Activated CD8-positive, alpha-beta memory T cell treated with anti-CD3 and anti-CD28 coated beads for 4 hours (primary cell): ENCODE results near the gene EPHB1.

Experiments
- DNase-seq, 2 donors: peaks; one replicate each; pipeline ENCODE4 v3.0.0-alpha.2; 2020; ENCODE audit warnings: low read depth in 2 of 2

EPHB1 gene

DNA sequence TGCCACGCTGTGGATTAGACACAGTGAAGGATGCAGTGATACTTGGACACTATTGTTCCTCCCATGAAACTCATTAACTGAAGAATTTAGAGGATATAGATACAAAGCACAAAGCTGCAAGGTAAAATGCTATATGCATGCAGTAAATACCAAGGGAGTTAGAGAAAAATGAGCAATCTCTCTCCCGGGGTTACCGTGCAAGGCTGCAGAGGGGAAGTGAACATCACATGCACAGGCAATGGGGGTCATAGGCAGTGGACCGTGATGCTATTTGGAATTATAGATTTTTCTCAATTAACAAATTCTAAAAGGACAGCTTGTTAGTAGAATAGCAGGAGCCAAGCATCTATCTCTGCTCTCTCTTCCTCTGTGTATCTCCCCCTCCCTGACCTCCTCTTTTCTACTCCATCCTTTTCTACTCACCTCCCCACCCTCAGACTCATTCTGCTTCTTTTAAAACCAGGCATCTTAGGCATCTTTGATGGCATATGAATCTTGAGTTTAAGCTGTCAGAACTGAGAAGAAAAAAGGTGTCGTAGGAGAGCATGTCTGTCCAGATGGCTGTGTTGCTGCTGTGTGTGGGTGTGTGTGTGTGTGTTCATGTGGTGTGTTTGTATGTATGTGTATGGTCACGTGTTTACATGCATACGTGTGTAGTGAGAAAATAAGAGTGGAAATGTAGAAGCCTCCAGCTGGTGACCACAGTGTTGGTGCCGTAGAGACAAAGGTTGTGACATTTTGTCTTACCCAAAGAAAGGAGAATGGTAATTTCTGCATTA is 339.0 kb downstream of the EPHB1 start:
- no peak for DNase-seq

GRCh38 chr3:135134684-135135075 is 339.6 kb downstream of the EPHB1 start:
- DNase-seq: no peak

- DNase-seq: no peak
These were observed 340.4 kb downstream of the EPHB1 start for GRCh38 chr3:135135445-135135844.

DNA sequence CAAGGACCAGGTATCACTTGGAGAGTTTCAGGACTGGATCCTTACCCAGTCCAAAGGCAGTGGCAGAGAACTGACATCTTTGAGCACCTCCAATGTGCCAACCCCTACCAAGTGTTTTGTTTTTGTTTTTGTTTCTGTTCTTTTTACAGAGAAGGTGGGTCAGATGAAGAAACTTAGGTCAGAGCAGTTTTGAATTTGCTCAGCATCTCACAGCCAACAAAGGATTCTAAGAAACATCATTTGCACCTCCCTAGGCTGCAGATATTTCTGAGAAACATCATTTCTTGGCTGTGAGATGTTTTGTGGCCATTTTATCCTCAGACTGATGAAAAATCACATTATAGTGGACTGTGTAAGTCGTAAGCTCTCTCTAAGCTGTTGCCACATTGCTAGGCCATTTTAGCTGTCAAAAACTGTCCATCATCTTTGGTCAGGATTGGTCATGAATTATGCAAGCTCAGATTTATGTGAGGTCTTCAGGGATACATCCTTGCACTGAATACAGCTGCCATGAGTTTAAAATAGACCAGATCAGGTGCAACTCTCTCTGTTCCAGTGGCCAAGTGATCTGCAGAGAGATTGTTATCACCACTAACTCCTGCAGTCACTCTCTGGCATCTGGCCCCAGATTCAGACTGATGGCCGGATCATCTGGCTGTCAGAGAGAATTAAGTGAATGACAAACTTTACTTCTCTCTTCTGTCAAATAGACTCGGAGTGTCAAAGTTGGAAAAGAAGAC is 341.5 kb downstream of the EPHB1 start:
- no peak for DNase-seq

DNA sequence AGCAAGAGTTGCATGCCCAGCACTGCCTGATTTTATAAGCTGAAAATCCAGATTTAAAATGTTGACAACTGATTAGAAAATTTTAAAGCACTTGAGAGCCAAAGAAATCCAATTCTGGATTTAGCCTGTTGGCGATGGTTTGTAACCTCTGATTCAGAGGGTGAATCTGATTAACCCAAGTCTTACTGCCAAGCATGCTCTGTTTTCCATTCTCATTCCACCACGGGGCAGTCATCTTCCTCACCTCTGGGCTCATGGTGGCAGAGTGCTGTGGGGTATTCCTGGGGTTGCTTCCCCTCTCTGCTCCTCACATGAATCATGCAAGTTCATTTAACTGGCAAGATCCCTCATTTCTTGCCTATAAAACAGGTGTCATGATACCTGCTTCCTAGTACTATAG is 342.2 kb downstream of the EPHB1 start:
- DNase-seq: no peak

DNA sequence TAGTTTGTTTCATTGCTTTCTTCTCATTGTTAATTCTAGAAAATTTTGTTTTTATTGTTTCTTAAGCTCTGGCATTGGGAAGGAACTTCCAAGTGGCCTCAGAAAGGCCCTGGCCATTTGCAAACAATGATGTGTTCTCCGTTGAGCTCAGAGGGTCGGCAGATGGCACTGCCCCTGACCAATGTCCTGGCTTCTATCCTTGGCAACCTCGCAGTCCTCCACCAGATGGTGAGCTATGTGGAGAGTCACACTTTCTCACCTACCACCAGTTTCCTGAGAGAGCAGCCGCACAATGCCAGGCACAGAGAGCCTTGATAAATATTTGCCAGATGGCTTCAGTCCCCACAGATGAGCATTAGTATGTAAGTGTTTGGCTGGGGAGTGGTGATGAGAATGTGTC is 343.7 kb downstream of the EPHB1 start:
- DNase-seq: no peak

- no peak for DNase-seq
These were observed 345.5 kb downstream of the EPHB1 start for GRCh38 chr3:135140591-135140990.

GRCh38 chr3:135141160-135141559 is 346.1 kb downstream of the EPHB1 start:
- DNase-seq: no peak

GRCh38 chr3:135141672-135142071 is 346.6 kb downstream of the EPHB1 start:
- DNase-seq: no peak

- no peak for DNase-seq
These were observed 347.5 kb downstream of the EPHB1 start for GRCh38 chr3:135142530-135142929.

GRCh38 chr3:135143474-135143873 is 348.4 kb downstream of the EPHB1 start:
- DNase-seq: no peak

- no peak for DNase-seq
These were observed 350.5 kb downstream of the EPHB1 start for GRCh38 chr3:135145581-135145980.

GRCh38 chr3:135147657-135148056 is 352.6 kb downstream of the EPHB1 start:
- DNase-seq: no peak

DNA sequence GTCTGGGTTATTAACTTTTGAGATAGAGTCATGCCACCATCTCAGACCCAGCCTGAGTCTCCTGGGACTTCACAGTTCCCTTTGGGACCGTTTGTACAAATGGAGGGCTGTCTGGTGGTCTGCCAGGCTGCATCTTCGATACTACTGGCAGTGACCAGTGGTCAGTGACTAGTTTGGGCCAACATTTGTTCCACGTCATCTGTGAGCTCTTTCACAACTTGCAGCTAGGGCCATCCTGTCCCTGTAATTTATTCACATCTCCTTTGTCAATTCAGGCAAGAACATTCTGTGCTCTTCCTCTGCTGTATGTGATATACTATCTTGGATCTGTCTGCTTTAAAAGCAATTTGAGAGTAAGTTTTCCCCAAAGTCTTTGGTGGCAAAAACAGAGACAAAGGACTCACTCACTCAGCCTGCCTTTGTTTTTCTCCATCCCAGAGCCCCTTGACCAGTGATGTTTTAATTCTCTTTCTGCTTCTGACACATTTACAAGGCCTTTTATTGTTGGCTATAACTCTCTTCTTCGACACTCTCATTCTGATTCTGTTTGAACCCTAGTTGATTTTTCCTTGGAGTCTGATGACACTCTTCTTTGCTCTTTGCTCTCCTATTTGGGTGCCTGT is 353.4 kb downstream of the EPHB1 start:
- DNase-seq: no peak

DNA sequence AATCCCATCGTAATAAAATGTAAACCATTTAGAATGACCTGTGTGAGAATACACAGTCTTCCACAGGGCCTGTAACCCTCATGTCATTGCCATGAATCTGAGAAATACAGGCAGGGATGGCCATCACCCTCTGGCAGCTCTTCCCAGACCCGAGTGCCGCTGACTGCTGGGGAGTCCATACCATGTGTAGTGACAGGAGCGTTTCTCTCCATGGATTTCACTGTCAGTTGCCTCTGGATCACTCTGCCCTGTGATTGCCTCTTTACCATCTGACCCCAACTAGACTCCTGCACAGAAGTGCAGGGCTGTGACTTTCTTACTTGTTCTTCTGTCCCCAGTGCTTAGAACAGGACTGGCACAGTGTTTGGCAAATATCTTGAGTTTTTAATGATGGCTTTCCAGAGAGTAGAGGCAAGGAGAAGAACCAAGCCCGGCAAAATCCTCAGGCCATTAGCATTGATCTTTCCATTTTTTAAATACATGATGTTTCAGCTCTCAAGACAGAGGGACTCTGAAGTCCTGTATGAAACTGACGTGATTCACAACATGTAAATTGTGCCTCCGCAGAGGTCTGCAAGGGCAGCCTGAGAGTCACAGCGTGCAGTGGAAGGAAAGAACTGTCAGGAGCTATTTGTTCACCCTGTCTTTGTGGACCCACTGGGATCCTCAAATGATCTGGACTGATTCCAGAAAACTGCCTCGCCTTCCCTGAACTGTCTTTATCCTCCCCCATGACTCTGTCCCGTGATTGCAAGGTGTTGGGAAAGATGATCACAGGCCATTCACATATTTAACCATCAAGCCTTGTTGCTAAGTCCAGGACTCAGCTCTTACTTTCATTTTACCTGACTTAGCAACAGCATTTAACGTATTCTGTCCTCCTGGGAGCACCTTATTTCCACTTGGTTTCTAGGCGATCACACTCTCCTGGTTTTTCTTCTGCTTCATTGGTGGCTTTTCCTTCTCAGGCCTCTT is 354.9 kb downstream of the EPHB1 start:
- no peak for DNase-seq

DNA sequence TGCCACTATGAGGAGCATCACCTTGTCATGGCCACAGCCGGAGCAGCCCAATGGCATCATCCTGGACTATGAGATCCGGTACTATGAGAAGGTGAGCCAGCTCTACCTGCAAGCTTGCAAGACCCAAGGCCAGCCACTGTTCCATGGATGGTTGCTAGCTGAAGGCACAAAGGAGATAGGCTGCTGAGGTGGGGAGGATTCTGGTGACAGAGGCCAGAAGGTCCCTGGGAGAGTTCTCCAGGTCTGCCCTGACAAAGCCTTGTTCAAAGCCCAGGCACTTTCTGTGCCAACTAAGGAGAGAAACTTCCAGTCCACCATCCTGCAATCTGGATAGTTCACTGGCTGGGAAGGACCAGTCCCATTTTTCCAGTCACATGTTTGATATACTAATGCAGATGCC is 359.1 kb downstream of the EPHB1 start:
- no peak for DNase-seq

DNA sequence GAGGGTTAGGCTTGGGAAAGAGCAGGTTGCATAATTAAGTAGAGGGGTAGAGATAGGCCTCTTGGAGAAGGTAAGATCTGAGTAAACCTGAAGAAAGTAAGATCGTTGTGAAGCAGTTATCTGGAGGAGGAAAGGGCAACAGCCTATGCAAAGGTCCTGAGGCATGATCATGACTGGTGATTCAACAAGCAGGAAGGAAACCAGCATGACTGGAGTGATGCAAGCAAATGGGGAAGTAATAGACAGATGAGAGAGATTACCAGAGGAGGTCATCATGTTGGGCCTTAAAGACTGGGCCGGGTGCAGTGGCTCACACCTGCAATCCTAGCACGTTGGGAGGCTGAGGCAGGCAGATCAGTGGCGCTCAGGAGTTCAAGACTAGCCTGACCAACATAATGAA is 360.2 kb downstream of the EPHB1 start:
- DNase-seq: no peak

GRCh38 chr3:135155791-135156190 is 360.7 kb downstream of the EPHB1 start:
- DNase-seq: no peak

GRCh38 chr3:135157045-135157740 is 362.1 kb downstream of the EPHB1 start:
- DNase-seq: no peak

DNA sequence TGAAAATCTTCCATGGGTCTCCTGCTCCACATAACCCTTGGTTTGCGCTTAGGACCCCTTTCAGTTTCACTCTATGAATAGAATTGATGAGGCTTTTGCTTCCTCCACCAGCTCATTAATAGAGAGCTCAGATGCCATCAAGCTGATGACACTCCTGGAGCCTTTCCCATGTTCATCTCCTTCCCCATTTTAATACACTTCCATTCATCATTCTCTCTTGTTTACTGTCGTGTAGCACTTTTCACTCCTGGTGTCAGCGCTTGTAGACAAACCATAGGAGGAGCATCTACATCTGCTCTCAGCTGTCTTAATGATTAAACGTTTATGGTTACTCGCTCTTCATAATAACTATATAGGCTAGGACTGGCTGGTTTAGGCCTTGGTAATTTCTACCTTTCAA is 363.5 kb downstream of the EPHB1 start:
- DNase-seq: no peak

GRCh38 chr3:135159681-135160247 is 364.7 kb downstream of the EPHB1 start:
- DNase-seq: no peak
